HEK293 (cell line): ENCODE measurements around the gene PRSS22.

Experiments used
- CTCF ChIA-PET: fragments of 350-600 bp; formaldehyde crosslinking; extraction: SDS; loops from one replicate; lab custom pipeline; 2021; ENCODE audit warnings: antibody characterized with exemption; lab: Yijun Ruan, JAX
- POLR2A ChIA-PET: fragments of 300-600 bp; formaldehyde crosslinking; extraction: SDS; loops from one replicate; lab custom pipeline; 2020; ENCODE audit warnings: antibody characterized with exemption, inconsistent platforms; lab: Yijun Ruan, JAX
- H3K27ac ChIP-seq: fragments of 200-500 bp; sonication (Bioruptor generic); 2 replicates; pipeline ENCODE4 v1.5.1; 2014; ENCODE audit warnings: low read depth, low read length, control low read depth, inconsistent platforms; ENCODE audit errors: extremely low read depth
- H3K36me3 ChIP-seq, 2 experiments: fragments of 200-500 bp in 1 of 2; sonication (Bioruptor generic) in 1 of 2; 1 replicate in 1 of 2; 2 replicates in 1 of 2; pipeline ENCODE4 v1.5.1; 2014 to 2017; ENCODE audit warnings: inconsistent platforms in 2 of 2, low read length in 2 of 2; ENCODE audit not compliant: control insufficient read depth in 2 of 2, insufficient read depth in 1 of 2
- H3K4me1 ChIP-seq: fragments of 200-500 bp; sonication (Bioruptor generic); 2 replicates; pipeline ENCODE4 v1.5.1; 2014; ENCODE audit warnings: mild to moderate bottlenecking, low read length, inconsistent platforms; ENCODE audit not compliant: control insufficient read depth, insufficient read depth
- H3K4me3 ChIP-seq: 2 replicates; pipeline ENCODE4 v1.5.1; 2011; ENCODE audit warnings: low read depth, mild to moderate bottlenecking, control low read depth, low read length, moderate library complexity
- H3K9me3 ChIP-seq: fragments of 200-500 bp; sonication (Bioruptor generic); 2 replicates; pipeline ENCODE4 v1.5.1; 2014; ENCODE audit warnings: low read depth, low read length, inconsistent platforms; ENCODE audit not compliant: control insufficient read depth, insufficient read depth
- IKZF3 ChIP-seq: fragments of 450-650 bp; IDR thresholded peaks from 2 replicates; pipeline ENCODE4 v1.5.0; 2018; ENCODE audit warnings: missing biosample characterization, mild to moderate bottlenecking, missing genetic modification characterization, moderate library complexity
- MYNN ChIP-seq: fragments of 450-650 bp; formaldehyde crosslinking; IDR thresholded peaks from 2 replicates; pipeline ENCODE4 v1.5.1; 2016; ENCODE audit warnings: missing biosample characterization, missing genetic modification characterization, borderline replicate concordance
- OSR2 ChIP-seq: fragments of 450-650 bp; formaldehyde crosslinking; IDR thresholded peaks from 2 replicates; pipeline ENCODE4 v1.5.1; 2016; ENCODE audit warnings: missing biosample characterization, missing genetic modification characterization
- REST ChIP-seq: fragments of 450-650 bp; formaldehyde crosslinking; IDR thresholded peaks from 2 replicates; pipeline ENCODE4 v1.5.1; 2016; ENCODE audit warnings: missing biosample characterization, missing genetic modification characterization
- YY1 ChIP-seq: fragments of 450-650 bp; formaldehyde crosslinking; IDR thresholded peaks from 2 replicates; pipeline ENCODE4 v1.5.1; 2018; ENCODE audit warnings: missing biosample characterization, missing genetic modification characterization
- ZBTB20 ChIP-seq: fragments of 450-650 bp; formaldehyde crosslinking; IDR thresholded peaks from 2 replicates; pipeline ENCODE4 v1.5.1; 2016; ENCODE audit warnings: missing biosample characterization, missing genetic modification characterization
- ZBTB8A ChIP-seq: fragments of 450-650 bp; formaldehyde crosslinking; IDR thresholded peaks from 2 replicates; pipeline ENCODE4 v1.5.1; 2016; ENCODE audit warnings: missing biosample characterization, missing genetic modification characterization
- ZFHX2 ChIP-seq: fragments of 450-650 bp; formaldehyde crosslinking; conservative IDR thresholded peaks from 2 replicates; pipeline ENCODE4 v1.5.1; 2016; ENCODE audit warnings: missing biosample characterization, missing genetic modification characterization
- ZNF133 ChIP-seq: fragments of 450-650 bp; formaldehyde crosslinking; IDR thresholded peaks from 2 replicates; pipeline ENCODE4 v1.5.1; 2016; ENCODE audit warnings: missing biosample characterization, missing genetic modification characterization
- ZNF140 ChIP-seq: fragments of 450-650 bp; formaldehyde crosslinking; IDR thresholded peaks from 2 replicates; pipeline ENCODE4 v1.5.1; 2016; ENCODE audit warnings: missing biosample characterization, missing genetic modification characterization
- ZNF148 ChIP-seq: fragments of 450-650 bp; formaldehyde crosslinking; IDR thresholded peaks from 2 replicates; pipeline ENCODE4 v1.5.0; 2017; ENCODE audit warnings: missing biosample characterization, missing genetic modification characterization, borderline replicate concordance
- ZNF157 ChIP-seq: fragments of 450-650 bp; formaldehyde crosslinking; IDR thresholded peaks from 2 replicates; pipeline ENCODE4 v1.5.1; 2016; ENCODE audit warnings: missing biosample characterization, missing genetic modification characterization
- ZNF274 ChIP-seq, 2 experiments: fragments of 200-500 bp in 1 of 2; fragments of 450-650 bp in 1 of 2; sonication (Bioruptor generic) in 1 of 2; formaldehyde crosslinking in 1 of 2; IDR thresholded peaks; 2 replicates each; pipeline versions ENCODE4 v1.5.1 to v1.6.1; 2014 to 2016; ENCODE audit warnings: borderline replicate concordance in 1 of 2, inconsistent platforms in 1 of 2, low read length in 1 of 2, missing biosample characterization in 1 of 2, missing genetic modification characterization in 1 of 2
- ZNF350 ChIP-seq: fragments of 450-650 bp; formaldehyde crosslinking; IDR thresholded peaks from 2 replicates; pipeline ENCODE4 v1.5.0; 2017; ENCODE audit warnings: missing biosample characterization, mild to moderate bottlenecking, missing genetic modification characterization
- ZNF354C ChIP-seq: fragments of 450-650 bp; formaldehyde crosslinking; IDR thresholded peaks from 2 replicates; pipeline ENCODE4 v1.5.1; 2016; ENCODE audit warnings: missing biosample characterization, missing genetic modification characterization, low read depth, borderline replicate concordance
- ZNF398 ChIP-seq: fragments of 450-650 bp; formaldehyde crosslinking; IDR thresholded peaks from 2 replicates; pipeline ENCODE4 v1.5.1; 2017; ENCODE audit warnings: missing biosample characterization, missing genetic modification characterization
- ZNF529 ChIP-seq: fragments of 450-650 bp; formaldehyde crosslinking; IDR thresholded peaks from 2 replicates; pipeline ENCODE4 v1.5.1; 2017; ENCODE audit warnings: missing genetic modification characterization, missing biosample characterization; ENCODE audit not compliant: insufficient replicate concordance
- ZNF558 ChIP-seq: fragments of 450-650 bp; formaldehyde crosslinking; IDR thresholded peaks from 2 replicates; pipeline ENCODE4 v1.5.1; 2016; ENCODE audit warnings: missing biosample characterization, missing genetic modification characterization
- ZNF623 ChIP-seq: fragments of 450-650 bp; formaldehyde crosslinking; IDR thresholded peaks from 2 replicates; pipeline ENCODE4 v1.5.1; 2016; ENCODE audit warnings: missing biosample characterization, missing genetic modification characterization
- ZNF654 ChIP-seq: fragments of 450-650 bp; formaldehyde crosslinking; IDR thresholded peaks from 2 replicates; pipeline ENCODE4 v1.5.1; 2016; ENCODE audit warnings: low read depth, missing biosample characterization, missing genetic modification characterization
- ZNF664 ChIP-seq: fragments of 450-650 bp; formaldehyde crosslinking; IDR thresholded peaks from 2 replicates; pipeline ENCODE4 v1.5.1; 2016; ENCODE audit warnings: missing biosample characterization, missing genetic modification characterization

PRSS22 gene

GRCh38 chr16:2808181-2808580 lies 49.8 kb downstream of the PRSS22 start:
- CTCF ChIA-PET, result no interaction called here

GRCh38 chr16:2806286-2806685 lies 51.7 kb downstream of the PRSS22 start:
- Histone ChIP-seq H3K27ac (no peak overlapping the region), H3K4me1 (no peaks in the 10 kb centered on the region), H3K36me3 (no peaks in the 10 kb centered on the region), H3K4me3 (no peak overlapping the region), H3K9me3 (no peaks in the 10 kb centered on the region)
- CTCF ChIA-PET, result interaction anchor here (0.6 kb wide), 1 partner anchor 109 kb away, joined by 4 read pairs; no protein-coding TSS in a partner anchor
- TF ChIP-seq ZNF140 (tag by site-specific recombination) (no peak), ZNF664 (tag by site-specific recombination) (no peak), REST (no peak), YY1 (no peak), ZFHX2 (tag by site-specific recombination) (no peak), ZNF148 (tag by site-specific recombination) (no peak), ZBTB20 (tag by site-specific recombination) (no peak), ZNF157 (no peak), MYNN (tag by site-specific recombination) (no peak), ZNF558 (tag by site-specific recombination) (no peak), ZNF350 (tag by site-specific recombination) (no peak), ZBTB8A (tag by site-specific recombination) (no peak), ZNF654 (tag by site-specific recombination) (no peak), ZNF274 (IDR thresholded peaks at IDR 0.05; ENCODE audit: low read length) (no peak), ZNF274 (tag by site-specific recombination; IDR thresholded peaks at IDR 0.05; ENCODE audit: borderline replicate concordance) (no peak), ZNF354C (tag by site-specific recombination) (no peak), ZNF398 (no peak), ZNF529 (no peak)
- POLR2A ChIA-PET, result no interaction called here

More at GRCh38 chr16:2808181-2808580, 49.8 kb downstream of the PRSS22 start:
- POLR2A ChIA-PET, result no interaction called here
- no peaks in the 10 kb centered on the region for H3K9me3 ChIP-seq
- H3K4me3 ChIP-seq, result no peak overlapping the region
- H3K36me3 ChIP-seq, result no peaks in the 10 kb centered on the region
- H3K27ac ChIP-seq, result no peak overlapping the region
- H3K4me1 ChIP-seq, result no peaks in the 10 kb centered on the region
- TF ChIP-seq IKZF3, result no peak
- no peak for TF ChIP-seq ZNF133
- TF ChIP-seq OSR2, result no peak
- no peak for TF ChIP-seq ZNF350 (tag by site-specific recombination)
- TF ChIP-seq ZNF623, result peak; percentile 31; the same call in 1 of the 2 replicates
